NCI-H128 (cell line): ENCODE measurements around the gene RBM15B.

Experiments
- DNase-seq: peaks from one replicate; lab custom pipeline; 2025; ENCODE audit not compliant: unreplicated experiment; lab: John Stamatoyannopoulos, UW

RBM15B gene

DNA sequence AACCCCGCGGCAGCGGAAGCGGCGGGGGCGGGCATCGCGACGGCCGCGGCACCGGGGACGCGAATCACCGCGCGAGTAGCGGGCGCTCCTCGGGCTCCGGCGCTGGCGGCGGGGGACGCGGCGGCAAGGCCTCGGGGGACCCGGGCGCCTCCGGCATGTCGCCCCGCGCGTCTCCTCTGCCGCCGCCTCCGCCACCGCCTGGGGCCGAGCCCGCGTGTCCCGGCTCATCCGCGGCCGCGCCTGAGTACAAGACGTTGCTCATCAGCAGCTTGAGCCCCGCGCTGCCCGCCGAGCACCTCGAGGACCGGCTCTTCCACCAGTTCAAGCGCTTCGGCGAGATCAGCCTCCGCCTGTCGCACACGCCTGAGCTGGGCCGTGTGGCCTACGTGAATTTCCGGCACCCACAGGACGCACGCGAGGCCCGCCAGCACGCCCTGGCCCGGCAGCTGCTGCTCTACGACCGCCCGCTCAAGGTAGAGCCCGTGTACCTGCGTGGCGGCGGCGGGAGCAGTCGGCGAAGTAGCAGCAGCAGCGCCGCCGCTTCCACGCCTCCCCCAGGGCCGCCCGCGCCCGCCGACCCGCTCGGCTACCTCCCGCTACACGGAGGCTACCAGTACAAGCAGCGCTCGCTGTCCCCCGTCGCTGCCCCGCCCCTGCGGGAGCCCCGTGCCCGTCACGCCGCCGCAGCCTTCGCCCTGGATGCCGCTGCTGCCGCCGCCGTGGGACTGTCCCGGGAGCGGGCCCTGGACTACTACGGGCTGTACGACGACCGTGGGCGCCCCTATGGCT is 675 bp downstream of the RBM15B start:
- no peak for DNase-seq

DNA sequence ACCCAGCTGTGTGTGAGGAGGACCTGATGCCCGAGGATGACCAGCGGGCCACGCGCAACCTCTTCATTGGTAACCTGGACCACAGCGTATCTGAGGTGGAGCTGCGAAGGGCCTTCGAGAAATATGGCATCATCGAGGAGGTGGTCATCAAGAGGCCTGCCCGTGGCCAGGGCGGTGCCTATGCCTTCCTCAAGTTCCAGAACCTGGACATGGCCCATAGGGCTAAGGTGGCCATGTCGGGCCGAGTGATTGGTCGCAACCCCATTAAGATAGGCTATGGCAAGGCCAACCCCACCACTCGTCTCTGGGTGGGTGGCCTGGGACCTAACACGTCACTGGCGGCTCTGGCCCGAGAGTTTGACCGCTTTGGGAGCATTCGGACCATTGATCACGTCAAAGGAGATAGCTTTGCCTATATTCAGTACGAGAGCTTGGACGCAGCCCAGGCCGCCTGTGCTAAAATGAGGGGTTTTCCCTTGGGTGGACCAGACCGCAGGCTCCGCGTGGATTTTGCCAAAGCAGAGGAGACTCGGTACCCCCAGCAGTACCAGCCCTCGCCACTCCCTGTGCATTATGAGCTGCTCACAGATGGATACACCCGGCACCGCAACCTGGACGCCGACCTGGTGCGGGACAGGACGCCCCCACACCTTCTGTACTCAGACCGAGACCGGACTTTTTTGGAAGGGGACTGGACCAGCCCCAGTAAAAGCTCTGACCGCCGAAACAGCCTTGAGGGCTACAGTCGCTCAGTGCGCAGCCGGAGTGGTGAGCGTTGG is 1.5 kb downstream of the RBM15B start:
- no peak for DNase-seq

DNA sequence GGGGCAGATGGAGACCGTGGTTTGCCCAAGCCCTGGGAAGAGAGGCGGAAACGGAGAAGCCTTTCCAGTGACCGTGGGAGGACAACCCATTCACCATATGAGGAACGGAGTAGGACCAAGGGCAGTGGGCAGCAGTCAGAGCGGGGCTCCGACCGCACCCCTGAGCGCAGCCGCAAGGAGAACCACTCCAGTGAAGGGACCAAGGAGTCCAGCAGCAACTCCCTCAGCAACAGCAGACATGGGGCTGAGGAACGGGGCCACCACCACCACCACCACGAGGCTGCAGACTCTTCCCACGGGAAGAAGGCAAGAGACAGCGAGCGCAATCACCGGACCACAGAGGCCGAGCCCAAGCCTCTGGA is 2.0 kb downstream of the RBM15B start:
- no peak for DNase-seq

DNA sequence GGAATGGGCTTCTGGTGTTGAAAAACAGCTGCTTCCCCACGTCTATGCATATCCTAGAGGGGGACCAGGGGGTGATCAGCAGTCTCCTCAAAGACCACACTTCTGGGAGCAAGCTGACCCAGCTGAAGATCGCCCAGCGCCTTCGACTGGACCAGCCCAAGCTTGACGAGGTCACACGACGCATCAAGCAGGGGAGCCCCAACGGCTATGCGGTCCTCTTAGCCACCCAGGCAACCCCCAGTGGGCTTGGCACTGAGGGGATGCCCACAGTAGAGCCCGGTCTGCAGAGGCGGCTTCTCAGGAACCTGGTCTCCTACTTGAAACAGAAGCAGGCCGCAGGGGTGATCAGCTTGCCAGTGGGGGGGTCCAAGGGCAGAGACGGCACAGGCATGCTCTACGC is 2.5 kb downstream of the RBM15B start:
- DNase-seq, result no peak

DNA sequence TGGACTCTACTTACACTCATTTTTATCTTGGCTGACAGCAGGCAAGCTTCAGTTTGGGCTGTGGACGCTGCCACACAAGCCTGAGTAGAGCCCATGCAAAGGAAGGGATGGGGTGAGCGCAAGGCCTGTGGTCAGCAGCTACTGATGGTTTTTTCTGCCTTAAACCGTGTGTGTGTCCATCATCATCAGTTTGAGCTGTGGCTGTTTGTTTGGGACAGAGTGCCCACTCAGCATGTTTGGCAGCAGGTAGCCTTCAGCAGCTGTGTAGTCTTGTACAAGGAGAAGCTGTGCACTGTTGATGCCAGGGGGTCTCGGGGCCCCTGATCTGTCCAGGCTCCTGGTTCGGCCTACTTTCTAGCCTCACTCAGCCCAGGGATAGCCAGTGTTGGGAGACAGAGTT is 3.5 kb downstream of the RBM15B start:
- DNase-seq, result no peak

DNA sequence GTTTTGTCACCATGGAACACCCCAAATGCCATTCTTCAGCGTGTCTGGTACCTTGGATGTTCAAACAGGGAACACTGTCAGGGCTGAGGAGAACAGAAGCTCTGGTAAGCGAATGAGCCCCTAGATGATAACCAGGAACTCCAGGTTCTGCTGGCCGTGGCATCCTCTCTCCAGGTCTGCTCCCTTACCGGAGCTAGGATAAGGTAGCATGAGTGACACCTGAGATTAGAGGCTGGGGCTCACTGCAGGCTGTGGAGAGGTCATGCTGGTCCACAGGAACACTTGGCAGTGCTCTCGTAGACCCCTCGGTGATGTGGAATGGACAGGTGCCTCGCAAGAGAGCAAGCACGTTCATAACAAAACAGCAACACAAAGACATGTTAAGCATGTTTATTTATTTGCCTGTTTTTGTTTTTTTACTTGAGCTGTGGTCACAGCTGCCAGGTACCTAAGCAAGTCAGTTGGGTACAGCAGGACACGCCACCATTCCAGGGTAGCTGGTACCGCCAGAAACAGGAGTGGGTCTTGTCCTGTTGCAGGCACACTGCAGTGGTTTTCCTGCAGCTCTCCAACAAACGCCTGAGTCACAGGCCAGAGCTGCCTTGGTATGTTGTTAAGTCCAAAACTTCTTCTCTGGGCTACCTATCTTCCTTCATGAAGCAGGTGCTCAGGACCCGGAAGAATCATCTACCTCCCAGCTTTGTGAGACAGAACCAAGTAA is 4.6 kb downstream of the RBM15B start:
- DNase-seq, result no peak

DNA sequence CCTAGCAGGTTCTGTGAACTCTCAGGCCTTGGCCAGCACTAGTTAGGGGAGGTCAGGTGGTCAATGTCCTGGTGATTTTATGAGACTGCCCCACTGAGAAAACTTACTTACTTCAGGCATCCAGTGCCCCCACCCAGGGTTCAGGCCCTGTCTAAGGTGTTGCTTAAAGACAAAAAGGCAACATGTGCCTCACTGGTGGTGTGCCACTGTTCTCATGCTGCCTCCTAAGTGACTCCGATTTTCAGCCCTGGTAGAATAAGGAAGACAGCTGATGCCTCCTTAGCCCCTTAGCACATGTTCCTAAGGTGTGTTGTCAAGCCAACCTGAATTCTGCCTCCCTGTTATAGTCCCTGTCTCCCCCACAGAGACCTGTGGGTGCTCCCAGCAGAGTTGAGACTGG is 5.3 kb downstream of the RBM15B start:
- no peak for DNase-seq

DNA sequence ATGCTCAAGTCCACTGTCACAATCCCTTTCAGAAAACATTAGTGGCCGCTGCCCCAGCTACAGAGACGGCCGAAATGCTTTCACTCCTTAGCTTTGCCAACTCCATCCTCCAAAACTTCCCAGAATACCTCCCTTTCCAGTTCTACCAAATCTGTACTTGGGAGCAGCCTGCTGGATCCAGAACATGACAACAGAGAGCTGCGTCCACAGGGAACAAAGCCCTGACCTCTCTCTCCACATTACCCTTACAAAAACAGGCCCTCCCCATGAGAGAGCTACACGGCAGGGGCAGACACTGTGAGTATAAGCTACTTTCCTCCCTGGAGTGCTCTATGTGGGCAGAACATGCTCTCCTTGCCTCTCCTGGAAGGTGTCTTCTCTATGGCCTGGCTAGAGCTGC is 6.3 kb downstream of the RBM15B start:
- DNase-seq, result no peak

DNA sequence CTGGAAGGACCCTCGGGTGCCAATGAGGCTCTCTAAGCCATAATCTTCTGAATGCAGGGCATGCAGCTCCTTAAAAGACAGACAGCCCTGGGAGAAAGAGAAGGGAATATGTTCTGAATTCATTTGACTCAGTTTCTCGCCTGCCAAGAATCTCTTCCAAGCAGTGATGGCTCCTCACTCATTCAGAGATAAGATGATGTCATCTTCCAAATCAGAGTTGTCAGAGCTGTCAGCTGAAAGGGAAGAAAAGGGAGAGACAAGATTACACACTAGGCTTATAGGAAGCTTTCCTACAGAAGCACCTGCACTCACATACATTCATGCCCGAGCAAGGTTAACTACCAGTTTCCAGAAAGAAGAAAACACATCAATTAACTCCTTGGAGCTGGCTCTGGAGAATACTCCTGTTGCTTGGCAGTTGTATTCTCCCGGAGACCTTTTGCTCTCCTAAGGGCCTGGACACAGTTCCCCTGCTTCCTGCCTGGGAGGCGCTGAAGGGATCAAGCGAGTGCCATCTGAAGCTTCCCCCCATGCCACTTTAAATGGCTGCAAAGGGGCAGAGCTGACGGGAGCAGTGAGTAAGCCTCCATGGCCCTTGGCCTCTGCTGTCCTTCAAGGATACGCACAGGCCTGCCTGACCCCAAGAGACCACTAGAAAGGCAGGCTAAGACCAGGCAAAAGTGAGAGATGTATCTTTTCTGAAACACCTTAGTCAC is 7.7 kb downstream of the RBM15B start:
- no peak for DNase-seq

DNA sequence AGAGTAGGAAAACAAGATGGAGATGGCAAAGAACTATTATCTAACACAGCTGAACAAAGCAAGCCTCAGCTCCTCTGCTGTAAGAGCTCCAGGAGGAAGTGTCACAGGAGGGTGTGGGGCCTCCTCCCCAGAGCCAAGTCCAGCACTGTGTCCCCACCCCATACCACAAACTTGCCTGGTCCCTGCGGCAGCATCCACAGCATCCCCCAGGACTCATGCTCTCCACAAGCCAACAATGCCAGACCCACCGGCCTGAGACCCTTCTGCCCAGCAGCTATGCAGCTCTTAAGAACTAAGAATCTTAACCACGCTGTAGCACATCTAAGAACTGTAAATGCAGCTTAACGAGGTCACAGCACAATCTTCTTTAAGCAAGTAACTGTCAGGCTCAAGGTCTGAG is 9.1 kb downstream of the RBM15B start:
- DNase-seq, result no peak

DNA sequence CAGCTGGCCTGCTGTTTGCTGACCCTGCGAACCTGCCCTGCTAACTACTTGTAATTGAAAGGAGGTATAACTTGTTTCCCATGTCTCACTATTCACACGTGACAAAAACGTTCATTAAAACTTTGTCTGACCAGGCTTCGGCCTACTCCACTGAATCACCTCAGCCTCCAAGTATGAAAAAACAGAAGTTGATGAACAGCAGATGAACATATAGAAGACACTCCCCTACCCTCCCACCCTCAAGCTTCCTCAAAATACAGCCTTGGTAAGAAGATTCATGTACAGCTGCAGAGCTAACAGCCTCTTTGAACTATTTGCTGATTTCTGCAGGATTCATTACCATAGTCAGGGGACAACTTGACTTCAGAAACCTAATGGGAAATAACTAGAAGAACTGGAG is 10.7 kb downstream of the RBM15B start:
- DNase-seq, result no peak

DNA sequence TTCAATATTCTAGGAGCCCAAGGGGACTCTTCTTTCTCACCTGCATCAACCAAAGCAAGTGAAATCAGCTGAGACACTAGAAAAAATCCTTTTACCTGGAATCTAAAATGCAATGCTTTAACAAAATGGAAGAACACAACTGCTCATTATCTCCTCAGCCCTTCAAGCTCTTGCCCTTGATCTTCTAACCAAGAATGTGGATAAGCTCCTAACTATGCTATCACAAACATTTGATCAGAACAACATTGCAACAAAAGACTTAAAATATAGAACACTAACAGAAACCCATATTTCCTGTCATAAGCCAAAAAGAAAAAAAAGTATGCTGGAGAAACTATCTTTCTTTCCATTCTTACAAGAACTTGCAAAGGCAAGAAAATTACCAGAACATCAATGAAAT is 12.6 kb downstream of the RBM15B start:
- no peak for DNase-seq

DNA sequence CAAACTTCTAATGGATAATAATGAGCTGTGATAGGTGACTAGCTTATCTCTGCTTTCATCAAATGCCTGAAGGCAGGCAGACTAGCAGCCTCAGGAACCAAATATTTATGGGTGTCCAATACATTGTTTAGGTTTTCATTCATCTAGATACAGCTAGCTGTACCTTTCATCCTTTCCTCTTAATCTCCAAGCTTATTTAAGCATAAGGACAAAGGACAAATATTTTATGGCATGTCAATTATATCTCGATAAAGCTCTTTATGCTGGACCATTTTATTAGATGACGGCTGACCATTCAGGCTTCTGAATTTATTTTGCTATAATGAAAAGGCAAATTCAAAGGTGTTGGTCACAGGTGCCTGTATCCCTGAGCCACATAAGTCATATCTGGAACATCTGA is 16.9 kb downstream of the RBM15B start:
- DNase-seq, result no peak

DNA sequence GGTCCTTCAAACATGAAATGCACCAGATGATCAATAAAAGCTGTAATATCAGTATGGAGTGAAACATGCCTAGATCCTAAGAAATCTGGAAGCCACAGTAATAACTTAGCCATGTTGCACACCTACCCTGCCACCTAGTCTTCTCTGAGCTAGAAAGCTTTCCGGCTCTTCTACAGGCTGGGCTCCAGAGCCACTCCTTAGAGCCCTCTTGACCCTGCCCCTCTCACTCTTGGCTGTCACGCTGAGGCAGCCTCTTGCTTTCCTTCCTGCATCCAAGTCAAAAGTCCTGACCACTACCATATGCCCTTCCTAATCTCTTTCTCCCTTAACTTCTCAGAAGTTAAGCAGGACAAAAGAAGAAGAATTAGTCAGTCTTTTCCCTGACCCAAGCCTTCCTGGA is 17.7 kb downstream of the RBM15B start:
- DNase-seq, result no peak

DNA sequence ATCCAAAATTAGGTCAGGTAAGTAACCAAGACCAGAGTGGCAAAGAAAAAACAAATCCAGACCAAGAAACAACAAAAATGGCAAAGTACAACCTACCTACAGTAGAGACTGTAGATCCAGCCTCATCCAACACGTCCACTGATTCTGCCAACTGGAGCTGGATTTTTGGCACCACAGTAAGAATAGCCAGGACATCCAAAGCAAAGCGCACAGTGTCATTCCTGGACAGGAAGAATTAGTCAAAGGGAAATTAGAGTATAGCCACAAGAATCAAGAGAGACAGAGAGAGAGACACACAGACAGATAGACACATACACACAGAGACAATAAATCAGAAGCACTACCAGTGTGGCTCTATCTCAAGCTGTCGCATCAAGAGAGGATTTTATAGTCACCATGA is 31.1 kb downstream of the RBM15B start:
- no peak for DNase-seq

DNA sequence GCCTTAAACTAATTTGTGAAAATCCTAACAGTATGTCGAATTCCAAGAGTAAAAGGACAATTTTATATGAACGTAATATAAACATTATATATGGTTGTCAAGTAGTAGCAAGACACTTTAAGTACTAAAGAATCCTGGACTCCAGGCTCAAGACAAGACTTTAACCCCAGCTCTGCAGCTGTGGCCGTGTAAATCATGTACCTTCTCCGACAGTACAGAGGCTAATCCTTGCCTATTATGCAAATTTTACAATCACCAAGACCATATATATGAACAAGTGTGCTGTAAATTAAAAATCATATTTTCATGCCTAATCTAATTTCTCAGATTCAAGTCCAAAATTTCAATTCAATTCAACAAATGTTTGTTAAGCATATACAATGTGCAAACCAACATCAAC is 35.8 kb downstream of the RBM15B start:
- no peak for DNase-seq

DNA sequence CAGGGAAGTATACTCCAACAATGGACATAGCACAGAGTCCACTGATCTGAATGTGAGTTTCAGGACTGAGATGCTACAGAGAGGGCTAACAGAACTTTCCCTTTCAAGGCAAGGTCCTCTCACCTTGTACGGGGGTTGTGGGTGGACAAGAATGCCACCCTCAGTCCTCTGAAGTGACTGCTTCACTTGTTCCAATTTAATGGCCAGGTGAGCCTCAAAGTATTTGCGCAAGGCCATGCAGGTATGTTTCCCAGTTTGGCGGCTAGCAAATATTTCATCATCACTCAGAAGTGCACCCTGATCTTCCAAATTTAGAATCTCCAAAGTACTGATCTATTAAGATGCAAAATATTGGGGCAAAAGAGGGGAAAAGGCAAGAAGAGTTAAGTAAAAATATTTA is 38.1 kb downstream of the RBM15B start:
- DNase-seq, result no peak

DNA sequence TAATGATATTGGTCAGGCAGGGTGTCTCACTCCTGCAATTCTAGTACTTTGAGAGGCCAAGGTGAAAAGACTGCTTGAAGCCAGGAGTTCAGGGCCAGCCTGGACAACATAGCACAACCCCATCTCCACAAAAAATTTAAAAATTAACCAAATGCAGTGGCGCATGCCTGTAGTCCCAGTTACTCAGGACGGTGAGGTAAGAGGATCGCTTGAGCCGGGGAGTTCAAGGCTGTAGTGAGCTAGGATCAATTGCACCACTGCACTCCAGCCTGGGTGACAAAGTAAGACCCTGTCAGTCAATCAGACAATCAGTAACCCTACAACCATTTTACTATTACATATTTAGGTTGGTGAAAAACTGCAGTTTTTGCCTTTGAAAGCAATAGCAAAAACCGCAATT is 43.0 kb downstream of the RBM15B start:
- no peak for DNase-seq

DNA sequence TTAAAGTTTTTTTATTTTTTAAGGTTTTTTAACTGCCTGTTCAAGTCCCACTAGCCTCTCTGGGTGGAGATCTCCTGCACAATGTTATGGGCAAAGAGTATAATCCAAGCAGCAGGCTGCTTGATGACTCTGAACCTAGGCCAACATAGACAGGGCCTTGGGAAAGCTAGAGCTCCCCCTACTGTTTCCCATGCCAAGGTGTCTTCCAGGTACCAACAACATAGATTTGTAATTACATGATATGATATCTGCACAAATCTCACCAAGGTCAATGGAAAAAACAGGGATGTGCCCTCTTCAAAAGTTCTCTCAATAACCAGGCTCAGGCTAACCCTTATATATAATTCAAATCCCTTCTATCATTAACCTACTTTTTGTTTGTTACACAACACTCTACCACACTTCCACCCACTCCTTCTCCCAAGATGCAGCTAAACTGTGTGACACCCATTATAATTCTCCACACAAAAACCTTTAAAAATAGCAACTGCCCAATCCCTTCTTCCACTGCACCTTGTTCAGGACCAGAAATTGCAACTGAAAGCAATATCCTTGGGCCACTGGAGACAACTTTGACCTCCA is 43.8 kb downstream of the RBM15B start:
- peak; percentile 7 for DNase-seq

DNA sequence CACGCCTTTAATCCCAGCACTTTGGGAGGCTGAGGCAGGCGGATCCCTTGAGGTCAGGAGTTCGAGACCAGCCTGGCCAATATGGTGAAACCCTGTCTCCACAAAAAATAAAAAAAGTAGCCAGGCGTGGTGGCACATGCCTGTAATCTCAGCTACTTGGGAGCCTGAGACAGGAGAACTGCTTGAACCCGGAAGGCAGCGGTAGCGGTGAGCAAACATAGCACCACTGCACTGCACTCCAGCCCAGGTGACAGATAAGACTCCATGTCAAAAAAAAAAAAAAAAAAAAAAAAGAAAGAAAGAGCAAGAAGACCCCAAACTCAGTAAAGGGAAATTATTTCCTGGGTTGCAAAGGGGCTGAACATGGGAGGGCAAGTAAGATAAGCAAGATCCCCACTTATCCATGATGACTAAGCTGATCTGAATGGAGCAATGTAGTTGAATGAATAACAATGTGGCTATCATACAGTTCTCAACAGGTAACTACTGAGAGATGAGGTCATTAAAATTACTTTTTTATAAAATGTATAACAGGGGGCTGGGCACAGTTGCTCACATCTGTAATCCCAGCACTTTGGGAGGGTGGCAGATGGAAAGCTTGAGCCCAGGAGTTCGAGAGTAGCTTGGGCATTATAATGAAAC is 46.0 kb downstream of the RBM15B start:
- DNase-seq, result no peak
